OCI-LY7 (cell line): ENCODE data around the gene GLB1L3. TPM values are rescaled to one million over a fixed set of nuclear protein-coding genes. Genes with fewer than 3 reads are reported as not detected.

Source experiments
- BruUV-seq: library from RNA; stranded (reverse); fragments of 400-500 nt; replicated peaks from 2 replicates; lab custom pipeline; 2021; lab: Mats Ljungman, UMichigan
- CTCF ChIA-PET: fragments of 300-600 bp; sonication (Branson Sonifier 250); formaldehyde crosslinking; loops from one replicate; lab custom pipeline; 2022; ENCODE audit warnings: antibody characterized with exemption; ENCODE audit not compliant: unreplicated experiment; lab: Charles Lee
- POLR2A ChIA-PET: fragments of 300-600 bp; sonication (Branson Sonifier 250); formaldehyde crosslinking; loops from one replicate; lab custom pipeline; 2022; ENCODE audit warnings: antibody characterized with exemption; lab: Charles Lee
- DNase-seq: peaks from one replicate; pipeline ENCODE4 v3.0.0-alpha.2; 2015; ENCODE audit warnings: low spot score
- H2AFZ ChIP-seq: fragments of 200-600 bp; sonication (generic), shearing (Covaris generic); 2 replicates; pipeline ENCODE4 v1.6.1; 2014; ENCODE audit warnings: mild to moderate bottlenecking, antibody characterized with exemption, low read length, moderate library complexity
- H3K27ac ChIP-seq: fragments of 200-600 bp; sonication (generic); 2 replicates; pipeline ENCODE4 v1.5.1; 2014; ENCODE audit warnings: mixed run types, low read depth, mild to moderate bottlenecking, moderate library complexity, low read length, inconsistent platforms; ENCODE audit not compliant: poor library complexity, severe bottlenecking
- H3K36me3 ChIP-seq: fragments of 200-600 bp; sonication (generic); 2 replicates; pipeline ENCODE4 v1.6.1; 2014; ENCODE audit warnings: mild to moderate bottlenecking, antibody characterized with exemption, low read length, moderate library complexity, mixed read lengths; ENCODE audit not compliant: insufficient read depth
- H3K4me1 ChIP-seq: fragments of 200-600 bp; sonication (generic); 2 replicates; pipeline ENCODE4 v1.5.1; 2014; ENCODE audit warnings: mild to moderate bottlenecking, low read length; ENCODE audit not compliant: insufficient read depth, poor library complexity, severe bottlenecking
- H3K4me2 ChIP-seq: fragments of 200-600 bp; sonication (generic); 2 replicates; pipeline ENCODE4 v1.6.1; 2014; ENCODE audit warnings: mild to moderate bottlenecking, low read length
- H3K4me3 ChIP-seq: fragments of 200-600 bp; sonication (generic); 2 replicates; pipeline ENCODE4 v1.5.1; 2014; ENCODE audit warnings: mild to moderate bottlenecking, low read depth, low read length; ENCODE audit not compliant: poor library complexity, severe bottlenecking
- H3K79me2 ChIP-seq: fragments of 200-600 bp; sonication (generic); 2 replicates; pipeline ENCODE4 v1.6.1; 2016; ENCODE audit warnings: low read depth, mild to moderate bottlenecking, low read length, moderate library complexity, mixed read lengths; ENCODE audit not compliant: insufficient read depth
- H3K9me2 ChIP-seq: fragments of 200-600 bp; sonication (generic); 2 replicates; pipeline ENCODE4 v1.6.1; 2016; ENCODE audit warnings: mild to moderate bottlenecking, low read length, mixed read lengths; ENCODE audit not compliant: insufficient read depth
- H3K9me3 ChIP-seq: fragments of 200-600 bp; sonication (generic); 2 replicates; pipeline ENCODE4 v1.6.1; 2014; ENCODE audit warnings: mild to moderate bottlenecking, mixed run types, low read length, mixed read lengths
- H4K20me1 ChIP-seq: fragments of 200-600 bp; sonication (generic); 2 replicates; pipeline ENCODE4 v1.6.1; 2014; ENCODE audit warnings: mild to moderate bottlenecking, antibody characterized with exemption, low read length, moderate library complexity, mixed read lengths; ENCODE audit not compliant: insufficient read depth
- CTCF ChIP-seq: fragments of 200-600 bp; sonication (generic); conservative IDR thresholded peaks from 2 replicates; pipeline ENCODE4 v1.5.1; 2014; ENCODE audit warnings: mild to moderate bottlenecking, antibody characterized with exemption, low read length, moderate library complexity, mixed read lengths
- EZH2phosphoT487 ChIP-seq: fragments of 200-600 bp; sonication (generic); IDR thresholded peaks from 2 replicates; pipeline ENCODE4 v1.6.1; 2018; ENCODE audit warnings: low read depth, borderline replicate concordance, mild to moderate bottlenecking, mixed run types, antibody characterized with exemption, low read length, moderate library complexity, mixed read lengths
- intact Hi-C: fragments of 100-400 bp; cut with micrococcal nuclease; formaldehyde crosslinking; loops from one replicate; pipeline ENCODE4 v1.10.0; 2022; ENCODE audit not compliant: unreplicated experiment
- total RNA-seq, 2 experiments: library from RNA; depleted of rRNA in 1 of 2; stranded (reverse); fragments of >200 nt in 1 of 2; shearing (Covaris generic) in 1 of 2; gene quantifications; 2 replicates each; pipeline ENCODE4 v1.2.3, GENCODE V29; 2014 to 2022

The GLB1L3 gene
- total RNA-seq, 2 experiments from 2014 or later: not detected

GRCh38 chr11:134238956-134239355, 37.2 kb upstream of the GLB1L3 start:
- Histone ChIP-seq H3K36me3 (peaks cover 17% of the 10 kb centered on the region; the same call in 1 of the 2 replicates), H4K20me1 (no peaks in the 10 kb centered on the region; the same call in 1 of the 2 replicates), H3K4me3 (no peak overlapping the region), H3K9me3 (no peaks in the 10 kb centered on the region), H3K9me2 (no peaks in the 10 kb centered on the region), H3K4me1 (no peaks in the 10 kb centered on the region), H3K79me2 (no peaks in the 10 kb centered on the region), H3K4me2 (no peak overlapping the region), H3K27ac (no peak overlapping the region), H2AFZ (no peak overlapping the region)
- CTCF ChIA-PET: no interaction called here
- POLR2A ChIA-PET: interaction anchor here (1.1 to 1.4 kb wide), 3 partner anchors 9 to 13 kb away, joined by 3 to 4 read pairs (median 3); no protein-coding TSS in a partner anchor
- TF ChIP-seq EZH2phosphoT487 (no peak), CTCF (no peak)
- intact Hi-C loops: no loop called here
- no peak for DNase-seq
- BruUV-seq: no TSS peak

- H2AFZ ChIP-seq: no peak overlapping the region
- no TSS peak for BruUV-seq
- CTCF ChIA-PET: interaction anchor here (0.6 kb wide), 1 partner anchor 178 kb away, joined by 3 read pairs; no protein-coding TSS in a partner anchor
- H3K36me3 ChIP-seq: peaks cover 30% of the 10 kb centered on the region; the same call in 1 of the 2 replicates
- H4K20me1 ChIP-seq: no peaks in the 10 kb centered on the region
- no peaks in the 10 kb centered on the region for H3K4me1 ChIP-seq
- no peak for DNase-seq
- H3K9me2 ChIP-seq: no peaks in the 10 kb centered on the region
- H3K4me3 ChIP-seq: no peak overlapping the region
- TF ChIP-seq CTCF (no peak), EZH2phosphoT487 (no peak)
- POLR2A ChIA-PET: interaction anchor here (1.2 kb wide), 1 partner anchor 16 kb away, joined by 4 read pairs; the partner anchor contains the start of genes NCAPD3 and VPS26B
- no peaks in the 10 kb centered on the region for H3K79me2 ChIP-seq
- intact Hi-C loops: no loop called here
- no peaks in the 10 kb centered on the region for H3K9me3 ChIP-seq
- H3K4me2 ChIP-seq: no peak overlapping the region
- no peak overlapping the region for H3K27ac ChIP-seq
Observed at GRCh38 chr11:134240592-134240991, 35.6 kb upstream of the GLB1L3 start.

- Histone ChIP-seq H3K79me2 (no peaks in the 10 kb centered on the region), H3K9me3 (no peaks in the 10 kb centered on the region), H3K4me2 (no peak overlapping the region), H3K27ac (no peak overlapping the region), H3K4me3 (no peak overlapping the region), H3K36me3 (peaks cover 39% of the 10 kb centered on the region), H3K4me1 (no peaks in the 10 kb centered on the region), H3K9me2 (no peaks in the 10 kb centered on the region), H2AFZ (no peak overlapping the region), H4K20me1 (no peaks in the 10 kb centered on the region)
- TF ChIP-seq CTCF (no peak), EZH2phosphoT487 (no peak)
- no peak for DNase-seq
- intact Hi-C loops: no loop called here
- CTCF ChIA-PET: no interaction called here
- no TSS peak for BruUV-seq
- POLR2A ChIA-PET: no interaction called here
Observed at GRCh38 chr11:134242376-134242775, 33.8 kb upstream of the GLB1L3 start.
